IMR-90 (cell line): ENCODE results near the gene POLG2. TPM values are rescaled to one million over a fixed set of nuclear protein-coding genes. Genes with fewer than 3 reads are reported as not detected.
A peak's percentile ranks its signal among the peaks of the same experiment; 100 is the strongest.

Experiments
- ATAC-seq: fragments of 200-7000 bp; cut with Tn5 transposase; 2 replicates; pipeline ENCODE4 v1.9.1; 2020; ENCODE audit warnings: low read depth, mild to moderate bottlenecking, moderate library complexity
- BruUV-seq: library from RNA; stranded (reverse); fragments of 400-500 nt; replicated peaks from 2 replicates; lab custom pipeline; 2021; lab: Mats Ljungman, UMichigan
- CTCF ChIA-PET: fragments of 300-600 bp; formaldehyde crosslinking; extraction: SDS; loops from one replicate; lab custom pipeline; 2021; ENCODE audit warnings: antibody characterized with exemption; lab: Yijun Ruan, JAX
- POLR2A ChIA-PET: fragments of 300-600 bp; sonication (Branson Sonifier 250); formaldehyde crosslinking; loops from one replicate; lab custom pipeline; 2022; ENCODE audit warnings: antibody characterized with exemption; ENCODE audit not compliant: unreplicated experiment; lab: Charles Lee
- DNase-seq: peaks from one replicate; pipeline ENCODE4 v3.0.0; 2013
- H2AFZ ChIP-seq: replicated peaks from 2 replicates; pipeline ENCODE3; 2013; ENCODE audit warnings: low read length, mild to moderate bottlenecking; ENCODE audit not compliant: poor library complexity
- H2AK5ac ChIP-seq: 2 replicates; pipeline ENCODE4 v1.6.1; 2013; ENCODE audit warnings: low read depth, low read length, inconsistent platforms
- H2AK9ac ChIP-seq: replicated peaks from 2 replicates; pipeline ENCODE3; 2013; ENCODE audit warnings: mild to moderate bottlenecking, low read depth, low read length, moderate library complexity; ENCODE audit not compliant: poor library complexity
- H2BK120ac ChIP-seq: 2 replicates; pipeline ENCODE4 v1.6.1; 2013; ENCODE audit warnings: low read depth, low read length, inconsistent platforms
- H2BK15ac ChIP-seq: 3 replicates; pipeline ENCODE4 v1.6.1; 2013; ENCODE audit warnings: low read depth, low read length, inconsistent platforms
- H2BK20ac ChIP-seq: 2 replicates; pipeline ENCODE4 v1.6.1; 2013; ENCODE audit warnings: low read depth, mild to moderate bottlenecking, inconsistent platforms, low read length, moderate library complexity
- H2BK5ac ChIP-seq: 2 replicates; pipeline ENCODE4 v1.6.1; 2013; ENCODE audit warnings: mild to moderate bottlenecking, low read depth, low read length, inconsistent platforms; ENCODE audit not compliant: poor library complexity, severe bottlenecking
- H3K14ac ChIP-seq: replicated peaks from 2 replicates; pipeline ENCODE4 v1.6.1; 2013; ENCODE audit warnings: low read depth, low read length, inconsistent platforms
- H3K18ac ChIP-seq: 2 replicates; pipeline ENCODE4 v1.6.1; 2013; ENCODE audit warnings: low read depth, low read length, control low read depth
- H3K23ac ChIP-seq: 2 replicates; pipeline ENCODE4 v1.6.1; 2013; ENCODE audit warnings: low read depth, low read length, inconsistent platforms
- H3K27ac ChIP-seq: 2 replicates; pipeline ENCODE4 v1.5.1; 2013; ENCODE audit warnings: mild to moderate bottlenecking, control low read depth, low read length; ENCODE audit not compliant: insufficient read depth
- H3K27me3 ChIP-seq: 2 replicates; pipeline ENCODE4 v1.6.1; 2013; ENCODE audit warnings: low read length; ENCODE audit not compliant: control insufficient read depth, insufficient read depth
- H3K36me3 ChIP-seq: 2 replicates; pipeline ENCODE4 v1.6.1; 2013; ENCODE audit warnings: low read length, mixed read lengths; ENCODE audit not compliant: control insufficient read depth, insufficient read depth
- H3K4ac ChIP-seq: 2 replicates; pipeline ENCODE4 v1.6.1; 2013; ENCODE audit warnings: low read depth, low read length, inconsistent platforms
- H3K4me1 ChIP-seq: 2 replicates; pipeline ENCODE4 v1.6.1; 2013; ENCODE audit warnings: low read length, mixed read lengths; ENCODE audit not compliant: control insufficient read depth, insufficient read depth
- H3K4me2 ChIP-seq: 2 replicates; pipeline ENCODE4 v1.6.1; 2013; ENCODE audit warnings: low read depth, mild to moderate bottlenecking, control low read depth, low read length, moderate library complexity
- H3K4me3 ChIP-seq: 2 replicates; pipeline ENCODE4 v1.5.1; 2013; ENCODE audit warnings: low read depth, mild to moderate bottlenecking, control low read depth, low read length, moderate library complexity; ENCODE audit not compliant: insufficient read depth
- H3K56ac ChIP-seq: 2 replicates; pipeline ENCODE4 v1.6.1; 2013; ENCODE audit warnings: low read length, inconsistent platforms; ENCODE audit not compliant: insufficient read depth; ENCODE audit errors: extremely low read depth
- H3K79me1 ChIP-seq, 2 experiments: 2 replicates each; pipeline ENCODE4 v1.6.1; 2013; ENCODE audit warnings: low read length in 2 of 2, inconsistent platforms in 1 of 2, low read depth in 1 of 2
- H3K9ac ChIP-seq: 2 replicates; pipeline ENCODE4 v1.6.1; 2013; ENCODE audit warnings: low read depth, low read length, control low read depth
- H3K9me1 ChIP-seq: 2 replicates; pipeline ENCODE4 v1.6.1; 2013; ENCODE audit warnings: low read length, inconsistent platforms; ENCODE audit not compliant: insufficient read depth
- H3K9me3 ChIP-seq: 2 replicates; pipeline ENCODE4 v1.6.1; 2013; ENCODE audit warnings: low read length; ENCODE audit not compliant: control insufficient read depth, insufficient read depth
- H4K20me1 ChIP-seq: 2 replicates; pipeline ENCODE4 v1.6.1; 2013; ENCODE audit warnings: low read length, inconsistent platforms; ENCODE audit not compliant: insufficient read depth
- H4K5ac ChIP-seq: 2 replicates; pipeline ENCODE4 v1.6.1; 2013; ENCODE audit warnings: mild to moderate bottlenecking, low read depth, low read length, control low read depth
- H4K8ac ChIP-seq, 2 experiments: 2 replicates each; pipeline ENCODE4 v1.6.1; 2013; ENCODE audit warnings: low read depth in 2 of 2, low read length in 2 of 2, control low read depth in 1 of 2, inconsistent platforms in 1 of 2
- H4K91ac ChIP-seq: 2 replicates; pipeline ENCODE4 v1.6.1; 2013; ENCODE audit warnings: low read depth, low read length, inconsistent platforms; ENCODE audit not compliant: insufficient read depth
- CHD1 ChIP-seq: IDR thresholded peaks from 2 replicates; pipeline ENCODE4 v1.6.1; 2012; ENCODE audit warnings: low read depth, low read length, improper control_type of control experiment
- MAFK ChIP-seq: IDR thresholded peaks from 2 replicates; pipeline ENCODE4 v1.6.1; 2012; ENCODE audit warnings: low read depth, low read length, improper control_type of control experiment
- RAD21 ChIP-seq: IDR thresholded peaks from 2 replicates; pipeline ENCODE4 v1.6.1; 2012; ENCODE audit warnings: low read length, improper control_type of control experiment
- WGBS, 2 experiments: methylation state at CpG; one replicate each; pipeline versions ENCODE4 v1.1.5 to v1.1.7; 2013; ENCODE audit warnings: missing lambda C conversion rate in 2 of 2; ENCODE audit not compliant: insufficient read length in 1 of 2; ENCODE audit errors: extremely low coverage in 2 of 2; 5-methylcytosine and 5-hydroxymethylcytosine counted together
- dilution Hi-C: fragments of 300-500 bp; cut with HindIII; formaldehyde crosslinking; loops from one replicate; pipeline ENCODE4 v1.14.3; 2018; ENCODE audit warnings: low sequenced_read_pairs; ENCODE audit not compliant: unreplicated experiment
- in situ Hi-C: fragments of 300-500 bp; cut with MboI; formaldehyde crosslinking; loops from 3 replicates; pipeline ENCODE4 v1.14.3; 2019; ENCODE audit warnings: low sequenced_read_pairs, inconsistent platforms, mixed read lengths
- intact Hi-C: fragments of 100-400 bp; cut with micrococcal nuclease; formaldehyde crosslinking; loops from 2 replicates; pipeline ENCODE4 v1.10.0; 2022
- polyA plus RNA-seq, 3 experiments: library from polyadenylated mRNA; depleted of rRNA; stranded (reverse); fragments of >200 nt; gene quantifications; 2 replicates each; pipeline ENCODE4 v1.2.3, GENCODE V29; 2012; ENCODE audit warnings: low replicate concordance in 1 of 3
- total RNA-seq: library from RNA; depleted of rRNA; stranded (reverse); fragments of >200 nt; gene quantifications from 2 replicates; pipeline ENCODE4 v1.2.3, GENCODE V29; 2012

POLG2 gene
- total and polyA plus RNA-seq, 2 of the 4 experiments (the other 2 are of a cell fraction): 7.0 to 7.7 TPM

DNA sequence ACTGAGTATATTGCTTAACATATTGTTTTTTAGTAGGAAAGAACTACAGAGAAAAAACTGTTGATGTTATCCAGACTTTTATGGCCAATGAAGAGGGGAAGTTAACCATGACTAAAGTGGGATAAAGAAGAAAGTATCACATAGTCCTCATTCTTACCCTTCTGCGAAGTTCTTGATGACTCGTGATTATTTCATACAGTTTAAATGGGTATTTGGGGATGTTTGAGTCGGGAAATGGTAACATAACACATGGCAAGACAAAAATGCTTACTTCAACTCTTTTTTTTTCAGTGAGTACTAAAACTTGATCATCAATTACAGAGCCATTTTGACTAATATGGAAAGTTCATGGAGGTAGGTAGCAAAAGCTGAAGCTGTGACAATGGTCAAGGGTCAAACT lies 4.9 kb downstream of the POLG2 start:
- Histone ChIP-seq H2AK9ac (no peak overlapping the region), H2BK5ac (no peak overlapping the region), H2AFZ (no peak overlapping the region), H3K14ac (no peak overlapping the region), H2BK120ac (no peak overlapping the region), H2BK15ac (no peak overlapping the region), H2AK5ac (no peak overlapping the region), H3K4me2 (no peak overlapping the region), H3K36me3 (peaks cover 13% of the 10 kb centered on the region), H3K56ac (no peak overlapping the region), H3K4me3 (no peak overlapping the region), H3K27me3 (no peaks in the 10 kb centered on the region), H3K27ac (no peak overlapping the region), H3K23ac (no peak overlapping the region), H2BK20ac (no peak overlapping the region), H3K18ac (no peak overlapping the region), H3K9me1 (no peaks in the 10 kb centered on the region), H4K5ac (no peak overlapping the region), H3K4me1 (no peaks in the 10 kb centered on the region), H3K4ac (no peak overlapping the region), H3K9ac (no peak overlapping the region), H4K20me1 (peaks cover under 1% of the 10 kb centered on the region; the same call in 1 of the 2 replicates), H3K9me3 (no peaks in the 10 kb centered on the region), H3K79me1 (peaks cover 10 to 18% of the 10 kb centered on the region in 2 experiments; a peak in 3 of 4 replicates), H4K8ac (no peak overlapping the region), H4K91ac (no peak overlapping the region)
- intact Hi-C loops: loop anchor here (1.0 to 5.0 kb wide), 3 partner anchors 72 to 185 kb away; no protein-coding TSS in a partner anchor
- no CpG with 5 or more reads among the region's 3 CpGs for WGBS, 2 experiments
- in situ Hi-C loops: loop anchor here (5.0 kb wide), 2 partner anchors 70 to 170 kb away; no protein-coding TSS in a partner anchor
- ATAC-seq (no peak), DNase-seq (peak; percentile 47)
- ChIA-PET POLR2A (interaction anchor here (0.8 kb wide), 1 partner anchor 15 kb away, joined by 3 read pairs; the partner anchor contains the start of genes CEP95 and DDX5), CTCF (interaction anchor here (1.1 to 3.6 kb wide), 7 partner anchors 11 to 73 kb away, joined by 3 to 35 read pairs (median 5); partner anchors contain the start of genes CEP95 and DDX5)
- dilution Hi-C loops: no loop called here
- no TSS peak for BruUV-seq
- TF ChIP-seq RAD21 (no peak), MAFK (peak; percentile 58), CHD1 (no peak)
